Omental fat pad (tissue), 4 donors: ENCODE measurements around the gene FGD6. TPM values are rescaled to one million over a fixed set of nuclear protein-coding genes. Genes with fewer than 3 reads are reported as not detected.

ENCODE experiments used
- ATAC-seq: fragments of 150-250 bp; one replicate; pipeline ENCODE4 v1.9.1; 2016; ENCODE audit warnings: mild to moderate bottlenecking, moderate library complexity; ENCODE audit not compliant: low FRiP score
- DNase-seq: peaks from one replicate; pipeline ENCODE4 v3.0.0-alpha.2; 2019; ENCODE audit warnings: low spot score
- CTCF ChIP-seq, 3 donors: fragments of 450-650 bp; IDR thresholded peaks; one replicate each; pipeline ENCODE4 v1.5.1; 2016 to 2017; ENCODE audit warnings: antibody characterized with exemption in 3 of 3, mild to moderate bottlenecking in 3 of 3, moderate library complexity in 2 of 3
- total RNA-seq, 4 donors: library from RNA; depleted of rRNA; stranded (reverse); fragments of >200 nt; gene quantifications; one replicate each; pipeline ENCODE4 v1.1.0, GENCODE V29; 2016

Gene FGD6
- total RNA-seq, 4 donors from 2014 or later = 6.6 to 9.6 (median 7.4) TPM

- ATAC-seq (no peak), DNase-seq (no peak)
- no peak for TF ChIP-seq CTCF (IDR thresholded peaks at IDR 0.05)
Measured at GRCh38 chr12:95231190-95231589, 13.9 kb upstream of the FGD6 start.

- ATAC-seq = no peak
- no peak for TF ChIP-seq CTCF (IDR thresholded peaks at IDR 0.05)
- DNase-seq = no peak
Measured at GRCh38 chr12:95230313-95230712, 13.0 kb upstream of the FGD6 start.

GRCh38 chr12:95229636-95230035, 12.4 kb upstream of the FGD6 start:
- ATAC-seq = no peak
- no peak for DNase-seq
- no peak for TF ChIP-seq CTCF (IDR thresholded peaks at IDR 0.05)

- DNase-seq = no peak
- ATAC-seq = no peak
- TF ChIP-seq CTCF (IDR thresholded peaks at IDR 0.05) = no peak
Measured at GRCh38 chr12:95228617-95229016, 11.3 kb upstream of the FGD6 start.

GRCh38 chr12:95227818-95228356, 10.6 kb upstream of the FGD6 start:
- no peak for TF ChIP-seq CTCF (IDR thresholded peaks at IDR 0.05)
- DNase-seq (no peak), ATAC-seq (no peak)

- ATAC-seq = no peak
- no peak for TF ChIP-seq CTCF (IDR thresholded peaks at IDR 0.05)
- no peak for DNase-seq
Measured at GRCh38 chr12:95225645-95226212, 8.5 kb upstream of the FGD6 start.
